ENCODE measurements around the gene KLK1. TPM values are rescaled to one million over a fixed set of nuclear protein-coding genes. Genes with fewer than 3 reads are reported as not detected.
"Not testable (repeated sequence)": the region's sequence is repeated elsewhere in the genome, so short reads cannot be mapped to it uniquely, and the experiment has no call there.

KLK1 gene
- total RNA-seq, 4 donors from 2014 or later, result 0.41 TPM; not detected in 3

DNA sequence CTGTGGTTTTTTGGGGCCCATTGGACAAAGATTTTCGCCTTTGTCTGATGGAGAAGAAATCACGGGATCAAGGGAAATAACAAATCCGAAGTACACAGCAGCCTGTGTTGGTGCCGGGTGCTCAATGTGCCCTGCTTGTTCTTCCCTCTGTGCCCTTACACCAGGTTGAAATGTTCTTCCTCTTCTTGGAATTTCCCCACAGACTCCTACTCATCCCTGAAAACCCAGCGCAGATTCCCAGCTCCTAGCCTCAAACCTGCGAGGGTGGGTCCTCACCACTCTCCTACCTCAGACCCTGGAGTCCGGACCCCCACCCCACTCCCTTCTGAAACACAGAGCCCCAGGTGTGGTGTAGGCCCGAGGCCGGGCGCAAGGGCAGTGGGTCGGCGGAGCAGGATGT, 38.3 kb downstream of the KLK1 start:
- no peak for DNase-seq
- no peaks in the 10 kb centered on the region for H3K4me1 ChIP-seq
- TF ChIP-seq, protein P1, sequence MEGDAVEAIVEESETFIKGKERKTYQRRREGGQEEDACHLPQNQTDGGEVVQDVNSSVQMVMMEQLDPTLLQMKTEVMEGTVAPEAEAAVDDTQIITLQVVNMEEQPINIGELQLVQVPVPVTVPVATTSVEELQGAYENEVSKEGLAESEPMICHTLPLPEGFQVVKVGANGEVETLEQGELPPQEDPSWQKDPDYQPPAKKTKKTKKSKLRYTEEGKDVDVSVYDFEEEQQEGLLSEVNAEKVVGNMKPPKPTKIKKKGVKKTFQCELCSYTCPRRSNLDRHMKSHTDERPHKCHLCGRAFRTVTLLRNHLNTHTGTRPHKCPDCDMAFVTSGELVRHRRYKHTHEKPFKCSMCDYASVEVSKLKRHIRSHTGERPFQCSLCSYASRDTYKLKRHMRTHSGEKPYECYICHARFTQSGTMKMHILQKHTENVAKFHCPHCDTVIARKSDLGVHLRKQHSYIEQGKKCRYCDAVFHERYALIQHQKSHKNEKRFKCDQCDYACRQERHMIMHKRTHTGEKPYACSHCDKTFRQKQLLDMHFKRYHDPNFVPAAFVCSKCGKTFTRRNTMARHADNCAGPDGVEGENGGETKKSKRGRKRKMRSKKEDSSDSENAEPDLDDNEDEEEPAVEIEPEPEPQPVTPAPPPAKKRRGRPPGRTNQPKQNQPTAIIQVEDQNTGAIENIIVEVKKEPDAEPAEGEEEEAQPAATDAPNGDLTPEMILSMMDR (IDR thresholded peaks at IDR 0.05 in 4 of 5, conservative IDR thresholded peaks at IDR 0.05 in 1 of 5), result no peak
- no peak for ATAC-seq
- no peak overlapping the region for H3K4me3 ChIP-seq
- peaks cover 7 to 14% (median 11%) of the 10 kb centered on the region in 3 donors for H3K27me3 ChIP-seq
- H3K9me3 ChIP-seq, result no peaks in the 10 kb centered on the region
- H3K36me3 ChIP-seq, result no peaks in the 10 kb centered on the region
- intact Hi-C loops (cut with DNase I; ENCODE audit: low total_unique reads) (no loop called here), in situ Hi-C loops (cut with MboI; ENCODE audit: low sequenced_read_pairs in 4 of 4) (loop anchor here (5.0 to 25.0 kb wide), 4 partner anchors 248 to 431 kb away; partner anchors contain the start of gene NAPSA (in 2 of the 4))
- H3K27ac ChIP-seq, result no peak overlapping the region

DNA sequence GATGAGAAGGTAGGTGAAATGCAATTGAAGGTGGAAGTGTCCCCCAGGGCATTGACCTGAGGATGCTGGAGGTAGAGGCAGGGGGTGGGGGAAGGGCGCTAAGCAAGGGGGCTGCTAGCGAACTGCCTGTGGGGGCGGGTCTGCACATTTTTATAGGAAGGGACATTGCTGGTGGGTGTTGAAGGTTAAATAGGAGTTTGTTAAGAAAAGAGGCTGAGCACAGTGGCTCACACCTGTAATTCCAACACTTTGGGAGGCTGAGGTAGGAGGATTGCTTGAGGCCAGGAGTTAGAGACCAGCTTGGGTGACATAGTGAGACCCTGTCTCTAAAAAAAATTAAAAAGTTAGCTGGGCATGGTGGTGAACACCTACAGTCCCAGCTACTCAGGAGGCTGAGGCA, 38.9 kb downstream of the KLK1 start:
- ATAC-seq (no peak), DNase-seq (no peak)
- no peak overlapping the region for H3K4me3 ChIP-seq
- in situ Hi-C loops (cut with MboI; ENCODE audit: low sequenced_read_pairs in 4 of 4) (loop anchor here (5.0 to 25.0 kb wide), 4 partner anchors 247 to 430 kb away; partner anchors contain the start of gene NAPSA (in 2 of the 4)), intact Hi-C loops (cut with DNase I; ENCODE audit: low total_unique reads) (no loop called here)
- H3K4me1 ChIP-seq, result no peaks in the 10 kb centered on the region
- TF ChIP-seq POLR2A (IDR thresholded peaks at IDR 0.05), result no peak
- no peak overlapping the region for H3K27ac ChIP-seq
- H3K9me3 ChIP-seq, result no peaks in the 10 kb centered on the region
- no peaks in the 10 kb centered on the region for H3K36me3 ChIP-seq
- peaks cover 13 to 20% (median 17%) of the 10 kb centered on the region in 3 donors for H3K27me3 ChIP-seq

DNA sequence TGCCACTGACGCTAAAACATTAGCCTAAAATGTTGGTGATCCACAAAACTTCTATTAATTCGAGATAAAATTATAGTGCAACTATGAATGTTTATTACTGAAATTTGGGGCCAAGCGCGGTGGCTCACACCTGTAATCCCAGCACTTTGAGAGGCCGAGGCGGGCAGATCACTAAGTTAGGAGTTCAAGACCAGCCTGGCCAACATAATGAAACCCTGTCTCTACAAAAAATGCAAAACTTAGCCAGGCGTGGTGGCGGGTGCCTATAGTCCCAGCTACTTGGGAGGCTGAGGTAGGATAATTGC, 39.8 kb downstream of the KLK1 start:
- in situ Hi-C loops (cut with MboI; ENCODE audit: low sequenced_read_pairs in 4 of 4) (loop anchor here (10.0 to 25.0 kb wide), 3 partner anchors 246 to 429 kb away; partner anchors contain the start of gene NAPSA (in 2 of the 4)), intact Hi-C loops (cut with DNase I; ENCODE audit: low total_unique reads) (loop anchor here (2.0 kb wide), 3 partner anchors 59 to 427 kb away; no protein-coding TSS in a partner anchor)
- H3K36me3 ChIP-seq, H3K4me1 ChIP-seq, ATAC-seq, H3K9me3 ChIP-seq, DNase-seq, H3K27ac ChIP-seq, H3K4me3 ChIP-seq: not testable (repeated sequence)
- H3K27me3 ChIP-seq, result peaks cover 20 to 29% (median 25%) of the 10 kb centered on the region in 3 donors
- TF ChIP-seq, protein P1 (IDR thresholded peaks at IDR 0.05 in 4 of 5, conservative IDR thresholded peaks at IDR 0.05 in 1 of 5), result peak in 1 of 5 experiments; percentile 5

DNA sequence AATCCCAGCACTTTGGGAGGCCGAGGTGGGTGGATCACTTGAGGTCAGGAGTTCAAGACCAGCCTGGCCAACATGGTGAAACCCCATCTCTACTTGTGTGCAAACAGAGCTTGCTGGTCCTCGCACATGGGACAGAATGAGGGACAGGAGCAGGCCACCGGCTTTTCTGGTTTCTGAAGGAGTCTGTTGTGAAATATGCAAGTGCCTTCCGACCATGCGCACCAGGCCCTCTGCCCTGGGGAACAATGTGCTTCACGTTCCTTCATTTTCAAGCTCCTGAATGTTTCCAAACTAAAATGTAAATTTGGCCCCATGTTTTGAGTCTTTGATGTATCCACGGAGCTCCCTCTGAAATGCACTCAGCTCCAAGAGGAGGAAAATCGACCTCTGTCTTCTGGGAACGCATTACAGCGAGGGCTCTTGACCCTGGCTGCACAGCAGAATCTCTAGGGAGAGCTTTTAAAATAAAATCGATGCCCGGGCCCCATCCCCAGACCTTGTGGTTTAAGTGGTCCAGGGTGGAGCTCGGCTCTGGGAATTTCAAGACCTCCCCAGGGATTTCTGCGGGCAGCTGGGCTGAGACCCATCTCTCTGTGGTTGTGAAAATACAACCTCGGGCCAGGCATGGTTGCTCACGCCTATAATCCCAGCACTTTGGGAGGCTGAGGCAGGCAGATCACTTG, 42.7 kb downstream of the KLK1 start:
- no peak for TF ChIP-seq POLR2A (IDR thresholded peaks at IDR 0.05)
- TF ChIP-seq, protein P1 (IDR thresholded peaks at IDR 0.05 in 4 of 5, conservative IDR thresholded peaks at IDR 0.05 in 1 of 5), result no peak
- peaks cover 0 to 5% (median 0%) of the 10 kb centered on the region in 3 donors for H3K9me3 ChIP-seq
- no peaks in the 10 kb centered on the region for H3K4me1 ChIP-seq
- intact Hi-C loops (cut with DNase I; ENCODE audit: low total_unique reads) (no loop called here), in situ Hi-C loops (cut with MboI; ENCODE audit: low sequenced_read_pairs in 4 of 4) (loop anchor here (10.0 to 25.0 kb wide), 3 partner anchors 244 to 426 kb away; partner anchors contain the start of gene NAPSA (in 2 of the 4))
- ATAC-seq, result no peak
- no peak overlapping the region for H3K27ac ChIP-seq
- H3K36me3 ChIP-seq, result no peaks in the 10 kb centered on the region
- peaks cover 42 to 49% (median 46%) of the 10 kb centered on the region in 3 donors for H3K27me3 ChIP-seq
- H3K4me3 ChIP-seq, result no peak overlapping the region
- DNase-seq, result no peak
